Transverse colon (tissue), 4 donors: ENCODE data around the gene TUBE1. TPM values are rescaled to one million over a fixed set of nuclear protein-coding genes. Genes with fewer than 3 reads are reported as not detected.
"Not testable (repeated sequence)": the region's sequence is repeated elsewhere in the genome, so short reads cannot be mapped to it uniquely, and the experiment has no call there.

Source experiments
- DNase-seq: peaks from one replicate; pipeline ENCODE4 v3.0.0-alpha.2; 2019
- H3K27ac ChIP-seq, 4 donors: fragments of 200-600 bp; sonication (generic); 2 replicates each; pipeline ENCODE4 v1.5.1; 2016 to 2018; ENCODE audit warnings: inconsistent platforms in 4 of 4
- H3K27me3 ChIP-seq: fragments of 200-600 bp; sonication (generic); 2 replicates; pipeline ENCODE4 v1.5.1; 2017; ENCODE audit warnings: inconsistent platforms
- H3K36me3 ChIP-seq, 4 donors: fragments of 200-600 bp; sonication (generic); 2 replicates each; pipeline ENCODE4 v1.5.1; 2017 to 2019; ENCODE audit warnings: inconsistent platforms in 4 of 4
- H3K4me1 ChIP-seq, 4 donors: fragments of 200-600 bp; sonication (generic); 2 replicates each; pipeline ENCODE4 v1.5.1; 2017 to 2020; ENCODE audit warnings: inconsistent platforms in 4 of 4
- H3K4me3 ChIP-seq, 4 donors: fragments of 200-600 bp; sonication (generic); 1 replicate in 1 of 4; 2 replicates in 3 of 4; pipeline versions ENCODE4 v1.5.1 to v1.6.1; 2017 to 2019; ENCODE audit warnings: inconsistent platforms in 4 of 4
- H3K9me3 ChIP-seq, 2 donors: fragments of 200-600 bp; sonication (generic); 2 replicates each; pipeline ENCODE4 v1.5.1; 2017 to 2019; ENCODE audit warnings: inconsistent platforms in 2 of 2
- CTCF ChIP-seq, 5 experiments: fragments of 200-600 bp in 3 of 5; fragments of 450-650 bp in 2 of 5; sonication (generic) in 3 of 5; IDR thresholded peaks; 1 replicate in 2 of 5; 2 replicates in 3 of 5; pipeline ENCODE4 v1.5.1; 2016 to 2017; ENCODE audit warnings: antibody characterized with exemption in 5 of 5, inconsistent platforms in 3 of 5, mild to moderate bottlenecking in 2 of 5, moderate library complexity in 1 of 5
- EP300 ChIP-seq: sonication (generic); formaldehyde crosslinking; IDR thresholded peaks from one replicate; pipeline ENCODE4 v1.6.1; 2017; ENCODE audit warnings: antibody characterized with exemption, low read depth
- POLR2A ChIP-seq: fragments of 450-650 bp; IDR thresholded peaks from one replicate; pipeline ENCODE4 v1.6.1; 2016; ENCODE audit warnings: antibody characterized with exemption, mild to moderate bottlenecking, moderate library complexity
- POLR2AphosphoS5 ChIP-seq, 3 donors: sonication (generic); formaldehyde crosslinking; IDR thresholded peaks; one replicate each; pipeline ENCODE4 v1.6.1; 2016; ENCODE audit warnings: antibody characterized with exemption in 3 of 3
- WGBS, 2 donors: methylation state at CpG; one replicate each; pipeline ENCODE4 v1.1.5; 2018; ENCODE audit warnings: low coverage in 1 of 2; 5-methylcytosine and 5-hydroxymethylcytosine counted together
- in situ Hi-C, 4 donors: fragments of 200-750 bp; cut with MboI; loops; one replicate each; pipeline versions ENCODE4 v1.15.0 to v1.15.1; 2017; ENCODE audit warnings: low sequenced_read_pairs in 3 of 4, low pct_ligation_motif_present in 1 of 4, low pct_unique_long_range_greater_than_20kb in 1 of 4
- intact Hi-C: fragments of 100-400 bp; cut with DNase I; formaldehyde crosslinking; loops from one replicate; pipeline ENCODE4 v1.15.1; 2023; ENCODE audit warnings: low total_unique reads
- total RNA-seq, 4 donors: library from RNA; depleted of rRNA; stranded (reverse); fragments of >200 nt; gene quantifications; one replicate each; pipeline ENCODE4 v1.1.0, GENCODE V29; 2016

The TUBE1 gene
- total RNA-seq, 4 donors from 2014 or later: 15.9 to 48.4 (median 26.5) TPM

GRCh38 chr6:112113918-112114317 lies 26.6 kb upstream of the TUBE1 start:
- intact Hi-C loops: no loop called here
- in situ Hi-C loops: no loop called here
- TF ChIP-seq CTCF (IDR thresholded peaks at IDR 0.05) (no peak), EP300 (no peak), POLR2AphosphoS5 (IDR thresholded peaks at IDR 0.05) (no peak), POLR2A (no peak)
- H3K4me3 ChIP-seq: no peak overlapping the region
- no peaks in the 10 kb centered on the region for H3K4me1 ChIP-seq
- no peak for DNase-seq
- no peaks in the 10 kb centered on the region for H3K27me3 ChIP-seq
- peaks cover 0 to 2% (median 0%) of the 10 kb centered on the region in 4 donors for H3K36me3 ChIP-seq
- H3K27ac ChIP-seq: no peak overlapping the region
- no peaks in the 10 kb centered on the region for H3K9me3 ChIP-seq

- Histone ChIP-seq H3K9me3 (no peaks in the 10 kb centered on the region), H3K36me3 (no peaks in the 10 kb centered on the region), H3K4me3 (no peak overlapping the region), H3K27ac (no peak overlapping the region), H3K27me3 (no peaks in the 10 kb centered on the region), H3K4me1 (no peaks in the 10 kb centered on the region)
- 51 to 64% methylated on average over 2 to 3 of the region's 3 CpGs for WGBS, 2 donors
- no peak for DNase-seq
- in situ Hi-C loops (no loop called here), intact Hi-C loops (no loop called here)
- TF ChIP-seq CTCF (IDR thresholded peaks at IDR 0.05): no peak
- TF ChIP-seq POLR2AphosphoS5 (IDR thresholded peaks at IDR 0.05): no peak
- TF ChIP-seq POLR2A: no peak
- no peak for TF ChIP-seq EP300
Measured at GRCh38 chr6:112113431-112113830, 26.1 kb upstream of the TUBE1 start.

- Histone ChIP-seq H3K27me3 (no peaks in the 10 kb centered on the region), H3K9me3 (no peaks in the 10 kb centered on the region), H3K4me3 (no peak overlapping the region), H3K27ac (peak overlapping the region in 2 of 4 donors; percentile 4 to 25), H3K4me1 (no peaks in the 10 kb centered on the region), H3K36me3 (no peaks in the 10 kb centered on the region)
- no peak for DNase-seq
- intact Hi-C loops (no loop called here), in situ Hi-C loops (no loop called here)
- TF ChIP-seq CTCF (IDR thresholded peaks at IDR 0.05) (no peak), EP300 (no peak), POLR2AphosphoS5 (IDR thresholded peaks at IDR 0.05) (no peak), POLR2A (no peak)
- 67 to 77% methylated on average over 4 to 9 of the region's 9 CpGs for WGBS, 2 donors
Measured at GRCh38 chr6:112109262-112109661, 22.0 kb upstream of the TUBE1 start.

GRCh38 chr6:112106562-112106961 lies 19.3 kb upstream of the TUBE1 start:
- 60 to 86% methylated on average over 2 of the region's 2 CpGs for WGBS, 2 donors
- Histone ChIP-seq H3K4me1 (no peaks in the 10 kb centered on the region), H3K9me3 (no peaks in the 10 kb centered on the region), H3K27ac (no peak overlapping the region), H3K36me3 (no peaks in the 10 kb centered on the region), H3K27me3 (no peaks in the 10 kb centered on the region), H3K4me3 (no peak overlapping the region)
- in situ Hi-C loops: no loop called here
- no peak for DNase-seq
- intact Hi-C loops: no loop called here
- TF ChIP-seq CTCF (IDR thresholded peaks at IDR 0.05) (no peak), POLR2A (no peak), EP300 (no peak), POLR2AphosphoS5 (IDR thresholded peaks at IDR 0.05) (no peak)

GRCh38 chr6:112106026-112106425 lies 18.7 kb upstream of the TUBE1 start:
- H3K4me3 ChIP-seq, H3K27ac ChIP-seq, in situ Hi-C loops, DNase-seq, H3K4me1 ChIP-seq, intact Hi-C loops, H3K9me3 ChIP-seq, H3K27me3 ChIP-seq, H3K36me3 ChIP-seq: not testable (repeated sequence)
- 80% methylated on average over 2 of the region's 2 CpGs; no CpG with 5 or more reads in 1 of the 2 donors for WGBS, 2 donors
